GM18951 (cell line): ENCODE measurements around the gene NAIF1.
"Not testable (repeated sequence)": the region's sequence is repeated elsewhere in the genome, so short reads cannot be mapped to it uniquely, and the experiment has no call there.

Experiments used
- POLR2A ChIP-seq: IDR thresholded peaks from 4 replicates; pipeline ENCODE4 v1.6.1; 2011; ENCODE audit warnings: mild to moderate bottlenecking; ENCODE audit not compliant: insufficient read length, insufficient read depth; ENCODE audit errors: extremely low read depth
- in situ Hi-C: fragments of 300-500 bp; cut with MboI; formaldehyde crosslinking; loops from one replicate; pipeline ENCODE4 v1.12.0; 2022; ENCODE audit warnings: low sequenced_read_pairs, mixed read lengths, inconsistent platforms; ENCODE audit not compliant: unreplicated experiment

Gene NAIF1

DNA sequence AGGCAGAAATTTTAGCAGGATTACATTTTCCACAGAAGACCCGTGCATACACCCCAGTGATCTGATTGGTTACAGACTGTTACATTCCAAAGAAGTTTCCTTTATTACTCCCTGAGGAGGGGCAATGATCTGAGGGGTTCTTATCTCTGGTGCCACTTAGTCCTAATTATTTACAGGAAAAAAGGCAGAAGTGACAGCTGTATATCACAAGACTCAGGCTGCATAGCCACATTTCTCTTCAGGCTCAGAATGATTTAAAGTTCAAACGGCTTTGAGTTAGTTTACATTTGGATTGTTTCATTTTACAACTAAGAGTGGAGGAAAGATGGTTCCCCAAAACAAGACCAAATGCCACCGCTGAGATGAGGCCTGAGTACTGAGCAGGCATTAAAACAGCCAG, 17.3 kb downstream of the NAIF1 start:
- TF ChIP-seq POLR2A = no peak
- in situ Hi-C loops = no loop called here

DNA sequence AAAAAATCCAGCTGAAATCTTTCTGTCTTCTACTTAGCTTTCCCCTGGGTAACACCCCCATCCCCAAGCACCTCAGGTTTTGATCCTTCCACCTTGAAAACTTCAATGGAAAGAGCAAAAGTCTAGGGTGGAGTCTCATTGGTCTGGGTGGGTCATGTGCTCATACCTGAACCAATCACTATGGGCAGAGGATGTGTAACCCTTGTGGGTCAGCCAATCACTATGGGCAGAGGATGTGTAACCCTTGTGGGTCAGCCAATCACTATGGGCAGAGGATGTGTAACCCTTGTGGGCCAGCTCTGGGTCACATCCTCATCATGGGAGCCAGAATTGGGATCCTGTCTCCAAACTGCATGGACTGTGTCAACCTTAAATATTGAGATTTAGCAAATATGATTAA, 18.5 kb downstream of the NAIF1 start:
- TF ChIP-seq POLR2A = no peak
- in situ Hi-C loops = no loop called here

DNA sequence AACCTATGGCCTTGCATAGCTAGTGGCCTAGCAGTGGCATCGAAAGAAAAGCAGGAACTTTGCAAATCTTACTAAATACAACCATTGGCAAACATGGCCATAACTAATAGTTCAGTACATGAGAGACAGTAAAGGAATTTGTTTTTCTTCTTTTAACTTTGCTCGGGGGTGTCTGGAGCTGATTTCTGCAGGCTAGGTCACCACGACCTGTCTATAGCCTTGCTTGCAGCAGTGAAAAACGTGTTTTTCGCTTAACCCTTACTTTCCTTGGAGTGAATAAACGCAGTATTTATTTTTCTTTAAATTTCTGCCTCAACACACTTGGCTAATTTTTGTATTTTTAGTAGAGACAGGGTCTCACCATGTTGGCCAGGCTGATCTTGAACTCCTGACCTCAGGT, 19.9 kb downstream of the NAIF1 start:
- in situ Hi-C loops = no loop called here
- no peak for TF ChIP-seq POLR2A

DNA sequence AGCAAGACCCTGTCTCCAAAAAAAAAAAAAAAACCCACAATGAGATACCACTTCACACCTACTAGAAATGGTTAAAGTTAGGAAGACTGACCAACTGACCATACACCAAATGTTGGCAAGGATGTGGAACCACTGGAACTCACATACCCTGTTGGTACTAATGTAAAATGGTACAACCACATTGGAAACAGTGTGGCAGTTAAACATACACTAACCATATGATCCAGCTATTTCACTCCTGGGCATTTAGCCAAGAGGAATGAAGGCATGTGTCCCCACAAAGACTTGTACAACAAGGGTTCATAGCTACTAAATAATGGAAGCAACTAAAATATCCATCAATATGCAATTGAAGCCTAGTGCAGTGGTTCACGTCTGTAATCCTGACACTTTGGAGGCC, 21.3 kb downstream of the NAIF1 start:
- TF ChIP-seq POLR2A = no peak
- in situ Hi-C loops = no loop called here

DNA sequence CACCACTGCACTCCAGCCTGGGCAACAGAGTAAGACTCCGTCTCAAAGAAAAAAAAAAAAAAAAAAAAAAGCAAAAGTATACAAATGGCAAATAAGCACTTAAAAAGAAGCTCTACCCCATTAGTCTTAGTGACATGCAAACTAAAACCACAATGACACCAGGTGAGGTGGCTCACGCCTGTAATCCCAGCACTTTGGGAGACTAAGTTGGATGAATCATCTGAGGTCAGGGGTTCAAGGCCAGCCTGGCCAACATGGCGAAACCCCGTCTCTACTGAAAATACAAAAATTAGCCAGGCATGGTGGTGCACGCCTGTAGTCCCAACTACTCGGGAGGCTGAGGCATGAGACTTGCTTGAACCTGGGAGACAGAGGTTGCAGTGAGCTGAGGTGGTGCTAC, 21.7 kb downstream of the NAIF1 start:
- in situ Hi-C loops = not testable (repeated sequence)

DNA sequence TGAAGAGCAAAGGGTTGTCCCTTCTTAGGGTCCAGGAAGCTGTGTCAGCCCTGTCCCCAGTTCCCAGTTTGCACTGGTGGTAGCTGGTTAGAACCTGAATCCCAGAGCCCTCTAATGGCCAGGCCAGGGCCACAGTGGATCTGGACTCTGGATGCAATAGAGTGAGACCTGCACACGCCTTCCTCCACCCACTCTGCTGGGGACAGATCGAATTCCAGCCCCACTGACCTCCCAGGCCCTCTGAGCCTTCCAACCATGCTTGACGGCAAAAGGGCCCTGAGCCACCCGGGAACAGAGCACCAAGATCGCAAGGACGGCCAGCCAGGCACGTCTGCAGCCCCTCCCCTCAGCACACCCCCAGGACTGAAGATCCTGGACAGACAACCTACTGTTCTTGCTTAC, 23.7 kb downstream of the NAIF1 start:
- TF ChIP-seq POLR2A = no peak
- in situ Hi-C loops = no loop called here

DNA sequence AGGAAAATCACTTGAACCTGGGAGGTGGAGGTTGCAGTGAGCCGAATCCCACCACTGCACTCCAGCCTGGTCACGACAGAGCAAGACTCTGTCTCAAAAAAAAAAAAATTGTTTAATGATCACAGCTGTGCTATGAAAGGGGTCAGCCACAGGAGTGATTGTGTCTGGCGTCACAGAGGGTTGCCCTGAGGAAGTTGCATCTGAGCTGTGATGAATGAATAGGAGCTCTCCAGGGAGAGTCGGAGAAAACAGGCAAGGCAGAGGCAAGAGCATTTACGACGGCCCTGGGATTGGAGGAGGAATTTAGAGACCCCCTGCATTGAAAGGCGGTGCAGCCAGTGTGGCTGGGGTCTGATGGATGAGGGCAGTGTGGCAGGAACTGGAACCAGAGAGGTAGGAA, 25.1 kb downstream of the NAIF1 start:
- in situ Hi-C loops = no loop called here
- no peak for TF ChIP-seq POLR2A

DNA sequence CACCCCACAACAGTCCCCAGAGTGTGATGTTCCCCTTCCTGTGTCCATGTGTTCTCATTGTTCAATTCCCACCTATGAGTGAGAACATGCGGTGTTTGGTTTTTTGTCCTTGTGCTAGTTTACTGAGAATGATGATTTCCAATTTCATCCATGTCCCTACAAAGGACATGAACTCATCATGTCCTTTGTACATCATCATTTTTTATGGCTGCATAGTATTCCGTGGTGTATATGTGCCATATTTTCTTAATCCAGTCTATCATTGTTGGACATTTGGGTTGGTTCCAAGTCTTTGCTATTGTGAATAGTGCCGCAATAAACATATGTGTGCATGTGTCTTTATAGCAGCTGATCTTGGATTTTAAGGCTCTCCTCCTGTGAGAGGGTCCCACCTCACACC, 26.3 kb downstream of the NAIF1 start:
- in situ Hi-C loops = not testable (repeated sequence)

DNA sequence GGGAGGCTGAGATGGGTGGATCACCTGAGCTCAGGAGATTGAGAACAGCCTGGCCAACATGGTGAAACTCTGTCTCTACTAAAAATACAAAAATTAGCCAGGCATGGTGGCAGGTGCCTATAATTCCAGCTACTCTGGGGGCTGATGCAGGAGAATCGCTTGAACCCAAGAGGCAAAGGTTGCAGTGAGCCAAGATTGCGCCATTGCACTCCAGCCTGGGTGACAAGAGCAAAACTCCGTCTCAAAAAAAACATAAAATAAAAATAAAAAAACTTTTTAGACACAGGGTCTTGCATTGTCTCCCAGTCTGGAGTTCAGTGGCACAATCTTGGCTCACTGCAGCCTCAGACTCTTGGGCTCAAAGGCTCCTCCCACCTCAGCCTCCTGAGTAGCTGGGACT, 30.6 kb downstream of the NAIF1 start:
- in situ Hi-C loops = loop anchor here (5.0 kb wide), 1 partner anchor 79 kb away; no protein-coding TSS in a partner anchor

DNA sequence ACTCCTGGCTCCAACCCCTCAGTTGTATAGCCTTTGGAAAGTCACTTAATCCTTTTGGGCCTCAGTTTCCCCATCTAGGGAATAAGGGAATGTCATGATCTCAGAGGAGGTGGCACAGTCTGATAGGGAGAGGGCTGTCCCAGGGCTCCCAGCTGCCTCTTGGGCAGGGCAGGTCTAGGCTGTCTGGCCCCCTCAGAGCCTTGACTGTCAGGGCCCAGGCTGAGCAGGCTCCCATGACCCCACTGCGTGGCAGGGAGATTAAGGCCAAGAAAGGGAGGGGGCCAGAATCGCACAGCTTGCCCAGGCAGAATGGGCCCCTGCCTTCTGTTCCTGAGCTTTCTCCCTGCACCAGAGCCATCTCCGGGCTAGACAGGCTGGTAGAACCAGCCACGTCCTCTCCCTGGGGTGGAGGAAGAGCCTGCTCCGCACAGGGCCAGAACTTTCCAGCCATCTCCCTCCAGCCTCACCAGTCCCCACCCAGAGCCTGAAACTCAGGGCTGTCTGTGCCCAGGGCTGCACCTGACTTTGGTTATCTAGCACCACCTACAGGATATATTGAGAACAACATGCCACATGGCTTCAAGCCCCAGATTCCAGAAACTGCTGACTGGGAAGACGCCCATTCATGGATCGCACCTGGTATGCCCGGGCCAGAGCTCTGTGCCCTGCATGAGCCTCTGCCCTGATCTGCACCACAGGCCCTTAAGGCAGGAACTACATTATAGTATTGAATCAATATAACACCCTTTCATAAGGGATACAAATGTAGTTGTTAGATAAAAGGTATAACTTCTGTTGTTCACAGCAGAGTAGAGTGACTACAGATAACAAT, 32.1 kb downstream of the NAIF1 start:
- in situ Hi-C loops = loop anchor here (5.0 kb wide), 1 partner anchor 78 kb away; no protein-coding TSS in a partner anchor

DNA sequence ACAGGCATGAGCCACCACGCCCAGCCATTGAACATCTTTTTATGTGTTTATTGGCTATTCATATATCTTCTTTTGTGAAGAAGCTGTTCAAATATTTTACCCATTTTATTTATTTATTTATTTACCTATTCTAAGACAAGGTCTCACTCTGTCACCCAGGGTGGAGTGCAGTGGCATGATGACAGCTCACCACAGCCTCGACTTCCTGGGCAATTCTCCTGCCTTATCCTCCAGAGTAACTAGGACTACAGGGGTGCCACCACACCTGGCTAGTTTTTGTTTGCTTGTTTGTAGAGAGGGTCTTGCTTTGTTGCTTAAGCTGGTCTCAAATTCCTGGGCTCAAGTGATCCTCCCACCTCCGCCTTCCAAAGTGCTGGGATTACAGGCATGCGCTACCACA, 33.5 kb downstream of the NAIF1 start:
- in situ Hi-C loops = no loop called here
- no peak for TF ChIP-seq POLR2A

More for the DNA sequence above, 32.1 kb downstream of the NAIF1 start:
- no peak for TF ChIP-seq POLR2A

DNA sequence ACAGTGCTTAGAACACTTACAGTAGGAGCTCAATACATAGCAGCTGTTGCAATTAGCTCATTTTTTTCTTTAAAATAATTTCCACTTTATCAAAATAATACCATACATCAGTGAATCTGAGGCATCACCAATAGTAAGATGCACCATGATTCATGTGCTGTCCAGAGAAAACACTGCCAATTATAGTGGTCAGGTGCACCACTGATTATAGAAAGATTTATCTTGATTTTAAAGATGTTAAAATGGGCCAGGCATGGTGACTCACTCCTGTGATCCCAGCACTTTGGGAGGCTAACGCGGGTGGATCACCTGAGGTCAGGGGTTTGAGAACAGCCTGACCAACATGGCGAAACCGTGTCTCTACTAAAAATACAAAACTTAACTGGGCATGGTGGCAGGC, 39.4 kb downstream of the NAIF1 start:
- no peak for TF ChIP-seq POLR2A
- in situ Hi-C loops = no loop called here

DNA sequence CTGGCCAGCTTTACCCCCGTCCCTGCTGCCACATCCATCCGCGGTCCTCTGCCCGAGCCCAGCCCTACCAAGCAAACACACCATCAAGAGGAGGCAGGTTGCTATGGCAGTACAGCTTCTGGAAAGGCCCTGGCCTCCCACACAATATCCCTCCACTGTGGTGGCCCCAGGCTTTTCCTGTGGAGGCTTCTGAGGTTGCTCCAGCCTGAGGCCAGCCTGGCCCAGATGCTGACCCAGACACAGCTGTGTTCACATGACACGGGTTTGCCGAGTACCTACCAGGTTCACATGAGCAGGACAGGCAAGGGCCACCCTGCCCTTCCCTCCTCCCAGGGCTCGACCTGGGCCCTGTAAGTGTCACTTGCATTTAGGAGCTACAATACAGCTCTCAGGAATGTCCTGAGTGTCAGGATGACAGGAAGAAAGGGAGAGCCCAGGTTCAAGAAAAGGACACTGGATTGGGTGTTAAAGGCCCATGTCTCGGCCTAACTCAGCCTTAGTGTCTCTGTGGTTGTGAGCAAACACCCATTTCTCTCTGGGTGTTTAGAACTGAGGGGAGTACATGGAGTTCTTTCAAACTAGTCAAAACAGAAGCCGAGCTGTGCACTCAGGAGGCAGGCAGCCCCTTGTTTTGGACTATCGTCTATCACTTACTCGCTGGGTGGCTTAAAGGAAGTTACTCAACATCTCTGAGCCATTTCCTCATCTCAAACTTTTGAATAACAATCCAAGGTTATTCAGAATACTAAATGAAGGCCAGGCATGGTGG, 40.2 kb downstream of the NAIF1 start:
- no peak for TF ChIP-seq POLR2A
- in situ Hi-C loops = no loop called here

DNA sequence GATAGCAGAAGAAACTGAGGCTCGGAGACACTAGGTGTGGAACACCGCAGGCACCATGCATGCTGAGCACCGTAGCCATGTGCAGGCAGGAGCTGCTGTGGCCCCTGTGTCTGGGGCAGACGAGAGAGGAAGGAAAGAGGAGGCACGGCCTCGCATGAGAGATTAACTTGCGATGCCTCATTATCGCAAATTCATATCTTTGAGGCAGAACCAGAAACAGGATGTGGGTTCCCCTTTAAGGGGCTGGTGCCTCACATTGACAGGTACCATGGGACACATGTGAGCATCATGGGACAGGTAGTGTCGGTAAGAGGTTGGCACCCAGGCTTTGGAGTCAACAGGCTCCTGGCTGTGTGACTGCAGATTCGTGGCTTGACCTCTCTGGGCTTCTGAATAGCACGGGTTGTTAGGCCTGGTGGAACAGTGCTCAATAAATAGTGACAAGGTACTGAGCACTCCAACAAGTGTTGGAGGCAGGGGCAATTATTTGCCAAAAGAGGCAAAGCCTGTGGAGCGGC, 40.8 kb downstream of the NAIF1 start:
- peak; percentile 25 for TF ChIP-seq POLR2A
- in situ Hi-C loops = no loop called here

DNA sequence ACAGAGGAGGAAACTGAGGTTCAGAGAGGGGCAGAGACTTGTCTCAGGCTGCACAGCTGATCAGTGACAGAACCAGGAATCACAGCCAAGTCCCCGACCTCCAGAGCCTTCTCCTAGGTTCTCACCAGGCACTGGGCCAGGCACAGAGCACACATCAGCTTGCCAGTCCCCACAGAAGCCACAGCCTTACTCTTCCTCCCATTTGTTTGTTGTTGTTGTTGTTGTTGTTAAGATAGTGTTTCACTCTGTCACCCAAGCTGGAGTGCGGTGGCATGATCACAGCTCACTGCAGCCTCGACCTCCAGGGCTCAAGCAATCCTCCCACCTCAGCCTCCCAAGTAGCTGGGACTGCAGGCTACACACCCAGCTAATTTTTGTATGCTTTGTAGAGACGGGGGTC, 41.4 kb downstream of the NAIF1 start:
- in situ Hi-C loops = no loop called here
- no peak for TF ChIP-seq POLR2A
